T-helper 2 cell (primary cell): Measurements from ENCODE around the gene PTPN18.
"Not testable (repeated sequence)": the region's sequence is repeated elsewhere in the genome, so short reads cannot be mapped to it uniquely, and the experiment has no call there.

Source experiments
- DNase-seq, 5 experiments: peaks; one replicate each; pipeline versions ENCODE4 v3.0.0 to v3.0.0-alpha.2; 2012 to 2022
- total RNA-seq, 2 donors: gene quantifications; one replicate each; lab custom pipeline; 2026; lab: John Stamatoyannopoulos, UW

The PTPN18 gene
- 22.4 to 41.1 reads per million in 2 donors for total RNA-seq

DNA sequence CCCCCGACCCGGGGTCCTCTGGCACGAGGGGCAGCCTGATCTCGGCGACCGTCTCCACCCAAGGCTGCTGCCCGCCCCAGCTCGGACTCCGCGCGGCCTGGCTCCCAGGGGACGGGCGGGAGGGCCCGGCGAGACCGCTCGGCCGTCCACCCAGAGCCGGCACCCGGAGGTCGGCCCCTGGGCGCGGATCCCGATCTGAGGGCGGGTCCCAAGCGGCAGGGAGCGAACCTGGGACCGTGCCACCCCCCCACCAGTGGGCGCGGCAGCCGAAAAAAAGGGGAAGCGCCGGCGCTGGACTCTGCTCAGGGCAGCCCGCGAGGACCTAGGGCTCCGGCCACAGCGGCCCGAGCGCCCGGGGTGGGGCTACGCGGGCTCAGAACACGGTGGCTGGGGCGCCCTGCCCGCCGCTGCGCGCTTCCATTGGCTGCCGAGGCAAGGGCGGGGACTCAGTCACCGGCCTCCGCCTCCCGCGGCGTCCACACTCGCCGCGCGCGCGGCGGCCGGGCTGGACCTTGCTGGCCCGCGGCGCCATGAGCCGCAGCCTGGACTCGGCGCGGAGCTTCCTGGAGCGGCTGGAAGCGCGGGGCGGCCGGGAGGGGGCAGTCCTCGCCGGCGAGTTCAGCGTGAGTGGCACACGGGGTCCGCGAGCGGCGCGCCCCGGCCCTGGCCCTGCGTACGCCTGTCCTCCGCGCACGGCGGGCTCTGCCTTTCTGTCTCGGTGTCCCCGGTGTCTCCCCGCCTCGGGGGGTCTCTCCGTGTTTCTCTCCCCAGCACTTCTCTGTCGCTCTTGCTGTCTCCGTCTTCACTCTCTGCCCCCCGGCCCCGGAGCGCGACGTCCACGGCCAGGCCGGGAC, at the start of gene PTPN18:
Gene PTPN18, plus strand, starts transcription at position 479 of the 854 bp plus-strand sequence. Its CDS starts 52 bp downstream, at position 531.
- DNase-seq: peak; percentile 31 to 68 (median 39)

DNA sequence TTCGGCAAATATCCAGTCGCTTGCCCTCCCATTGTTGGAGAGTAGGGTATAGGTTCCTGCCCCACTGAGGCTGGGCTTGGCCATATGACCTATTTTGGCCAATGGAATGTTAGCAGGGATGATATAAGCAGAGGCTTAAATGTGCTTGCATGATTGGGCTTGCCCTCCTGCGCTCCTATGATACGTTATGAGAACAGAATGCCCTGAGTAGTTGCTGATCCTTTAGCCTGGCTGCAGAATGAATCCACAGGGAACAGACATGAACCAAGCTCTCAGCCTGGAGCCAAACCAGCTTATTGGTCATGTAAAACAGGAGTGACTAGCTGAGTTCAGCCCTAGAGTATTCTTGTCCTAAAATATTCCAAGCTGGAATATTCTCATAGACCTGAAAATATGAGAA, 48.0 kb upstream of the PTPN18 start:
- no peak for DNase-seq

DNA sequence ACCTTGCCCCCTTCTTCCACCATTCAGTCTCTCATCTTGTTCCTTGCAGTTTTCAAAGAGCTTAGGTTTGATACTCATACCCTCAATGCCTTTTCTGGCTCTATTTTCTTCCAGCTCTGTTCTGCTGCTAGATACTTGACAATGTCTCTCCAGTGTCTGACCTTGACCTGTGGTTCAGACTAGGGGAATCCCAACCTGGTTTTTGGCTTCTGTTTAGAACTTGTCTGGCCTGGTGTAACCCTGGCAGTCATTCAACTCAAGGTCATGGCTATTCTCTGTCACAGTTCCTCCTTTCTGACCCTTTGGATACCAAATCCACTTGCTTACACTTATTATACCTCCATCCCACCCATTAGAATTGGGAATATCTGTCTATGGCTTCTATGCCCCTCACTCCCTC, 45.0 kb upstream of the PTPN18 start:
- DNase-seq: no peak

DNA sequence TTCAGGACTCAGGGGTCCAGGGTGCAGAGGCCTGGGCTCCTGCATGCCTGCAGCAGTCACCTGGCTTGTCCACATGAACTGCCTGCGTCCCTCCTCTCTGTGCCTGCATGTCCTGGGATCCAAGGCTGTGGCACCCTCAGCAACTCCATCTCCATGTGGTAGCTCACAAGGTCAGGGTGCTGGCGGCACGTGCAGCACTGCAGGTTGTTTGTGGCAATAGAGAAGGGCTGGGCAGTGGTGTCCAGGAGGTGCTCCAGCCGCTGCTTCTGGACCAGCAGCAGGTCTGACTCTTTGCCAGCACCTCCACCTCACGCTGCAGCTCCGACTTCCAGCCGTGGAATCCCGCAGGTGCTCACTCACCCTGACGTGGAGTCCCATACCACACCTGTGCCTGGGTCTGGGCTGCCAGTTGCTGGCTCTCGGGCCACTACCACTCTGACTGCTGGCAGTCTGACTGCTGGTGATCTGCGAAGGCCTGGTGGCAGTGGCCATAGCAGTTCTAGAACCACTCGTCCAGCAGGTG, 42.0 kb upstream of the PTPN18 start:
- no peak for DNase-seq

- no peak for DNase-seq
Measured at GRCh38 chr2:130314377-130314776, 41.5 kb upstream of the PTPN18 start.

GRCh38 chr2:130316596-130316995, 39.3 kb upstream of the PTPN18 start:
- no peak for DNase-seq

DNA sequence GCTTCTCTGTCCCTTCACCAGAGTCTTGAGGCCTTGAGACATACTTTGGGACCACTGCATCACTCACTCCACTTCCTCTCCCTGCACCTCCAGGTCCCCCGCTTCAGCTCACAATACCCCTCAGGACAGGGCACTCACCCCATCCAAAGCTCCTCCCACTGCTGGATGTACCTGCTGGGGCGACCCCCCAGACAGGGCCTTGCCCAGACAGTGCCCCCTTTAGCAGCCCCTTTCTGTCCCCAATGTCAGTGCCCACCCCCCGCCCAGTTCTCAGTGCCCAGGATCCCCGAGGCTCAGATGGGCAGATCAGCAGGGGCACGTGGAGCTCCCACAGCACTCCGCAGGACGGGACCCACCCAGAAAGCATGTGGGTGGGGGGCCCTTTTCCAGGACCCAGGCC, 37.0 kb upstream of the PTPN18 start:
- no peak for DNase-seq

DNA sequence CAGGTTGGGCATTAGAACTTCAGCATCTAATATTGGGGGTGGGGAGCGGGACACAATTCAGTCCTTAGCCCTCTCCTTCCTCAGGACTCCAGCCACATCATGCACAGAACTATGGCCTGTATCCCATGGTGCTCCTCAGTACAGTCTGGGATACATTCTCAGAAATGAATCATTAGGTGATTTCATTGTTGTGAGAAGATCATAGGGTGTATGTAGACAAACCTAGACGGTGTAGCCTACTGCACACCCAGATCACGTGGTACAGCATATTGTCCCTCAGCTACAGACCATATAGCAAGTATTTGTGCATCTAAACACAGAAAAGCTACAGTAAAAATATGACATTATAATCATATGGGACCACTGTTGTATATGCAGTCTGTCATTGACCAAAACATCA, 36.3 kb upstream of the PTPN18 start:
- no peak for DNase-seq

GRCh38 chr2:130327703-130328527, 27.9 kb upstream of the PTPN18 start:
- no peak for DNase-seq

- no peak for DNase-seq
Measured at GRCh38 chr2:130328710-130329109, 27.1 kb upstream of the PTPN18 start.

GRCh38 chr2:130332271-130333073, 23.4 kb upstream of the PTPN18 start:
- DNase-seq: peak; percentile 37 to 69 (median 52)

- DNase-seq: not testable (repeated sequence)
Measured at GRCh38 chr2:130333253-130333652, 22.6 kb upstream of the PTPN18 start.

GRCh38 chr2:130334026-130334425, 21.8 kb upstream of the PTPN18 start:
- no peak for DNase-seq

DNA sequence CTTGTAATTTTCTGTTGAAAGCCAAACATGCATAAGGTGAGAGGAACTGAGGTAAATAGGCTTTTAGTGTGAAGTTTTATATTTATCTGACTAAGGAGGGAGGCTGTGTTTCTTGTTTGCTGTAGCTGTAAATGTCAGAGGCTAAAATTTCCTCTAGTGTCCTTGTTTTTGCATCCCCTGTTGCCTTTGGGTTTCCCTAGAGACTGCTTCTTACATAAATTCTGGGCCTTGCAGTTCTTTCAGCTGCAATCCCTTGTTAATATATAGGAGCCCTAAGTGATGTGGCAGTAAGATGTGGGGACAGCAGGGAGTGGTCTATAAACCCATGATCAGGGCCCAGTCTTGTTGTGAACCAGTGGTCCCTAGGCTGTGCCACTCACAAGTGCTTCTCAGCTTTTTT, 20.6 kb upstream of the PTPN18 start:
- DNase-seq: no peak

GRCh38 chr2:130336150-130336876, 19.5 kb upstream of the PTPN18 start:
- DNase-seq: no peak

DNA sequence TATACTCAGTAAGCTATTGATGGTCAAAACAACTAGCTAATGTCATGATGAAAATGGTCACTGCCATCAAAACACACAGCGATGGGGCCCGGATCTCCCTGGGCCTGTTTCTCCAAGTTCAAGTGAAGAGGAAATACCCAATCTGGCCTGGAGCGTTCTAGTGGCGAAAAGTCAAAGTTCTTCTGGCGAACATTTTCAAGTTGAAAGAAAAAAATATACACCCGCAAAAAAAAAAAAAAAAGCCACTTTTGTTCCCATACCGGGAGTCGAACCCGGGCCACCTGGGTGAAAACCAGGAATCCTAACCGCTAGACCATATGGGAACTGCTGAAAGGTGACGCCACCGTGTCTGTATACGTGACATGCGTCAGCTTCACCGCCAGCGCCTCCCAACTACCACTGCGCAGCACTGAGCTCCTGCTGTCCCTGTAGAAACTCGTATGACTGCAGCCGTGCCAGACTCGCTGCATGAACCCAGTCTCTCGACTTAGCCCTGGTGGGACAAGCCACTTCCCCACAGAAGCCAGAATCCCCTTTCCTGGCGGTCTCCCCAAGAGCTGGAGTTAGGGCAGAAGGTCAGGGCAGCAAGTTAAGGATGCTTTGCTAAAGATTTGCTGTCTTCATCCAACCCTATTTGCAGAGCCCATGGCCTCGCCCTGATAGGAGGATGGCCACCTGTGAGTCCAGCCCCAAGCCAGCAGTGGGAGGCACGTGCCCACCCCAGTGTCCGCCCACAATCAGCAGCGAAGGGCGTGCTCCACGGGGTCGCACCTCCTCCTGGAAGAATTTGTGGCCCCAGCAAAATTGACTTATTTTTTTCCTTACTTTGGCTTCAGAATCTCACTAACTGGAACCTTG, 18.8 kb upstream of the PTPN18 start:
- DNase-seq: peak in 3 of 5 experiments; percentile 9 to 65 (median 24)

- DNase-seq: no peak
Measured at GRCh38 chr2:130337735-130338325, 18.0 kb upstream of the PTPN18 start.

- DNase-seq: no peak
Measured at GRCh38 chr2:130338793-130339345, 17.0 kb upstream of the PTPN18 start.

GRCh38 chr2:130339885-130340745, 15.7 kb upstream of the PTPN18 start:
- no peak for DNase-seq
